GM12878 (cell line): Measurements from ENCODE around the gene NRIP3.

Experiments
- CREB1 ChIP-seq: IDR thresholded peaks from 2 replicates; pipeline ENCODE4 v1.6.1; 2012; ENCODE audit warnings: low read depth, mild to moderate bottlenecking, inconsistent platforms
- CTCF ChIP-seq, 3 experiments: IDR thresholded peaks in 2 of 3; conservative IDR thresholded peaks in 1 of 3; 2 replicates each; pipeline ENCODE4 v1.5.1; 2011; ENCODE audit warnings: low read depth in 3 of 3, low read length in 3 of 3, mild to moderate bottlenecking in 3 of 3, control low read depth in 2 of 3, moderate library complexity in 2 of 3, inconsistent platforms in 1 of 3, mixed read lengths in 1 of 3; ENCODE audit not compliant: control insufficient read depth in 2 of 3, insufficient read depth in 1 of 3; ENCODE audit errors: extremely low read depth in 1 of 3
- POLR2A ChIP-seq: IDR thresholded peaks from 2 replicates; pipeline ENCODE4 v1.6.1; 2011; ENCODE audit warnings: low read depth, mild to moderate bottlenecking, low read length
- SREBF2 ChIP-seq: IDR thresholded peaks from 2 replicates; pipeline ENCODE4 v1.6.1; 2012; ENCODE audit warnings: mild to moderate bottlenecking, low read length
- YY1 ChIP-seq: IDR thresholded peaks from 2 replicates; pipeline ENCODE4 v1.6.1; 2011; ENCODE audit warnings: low read depth, mild to moderate bottlenecking, low read length
- ZBED1 ChIP-seq: IDR thresholded peaks from 2 replicates; pipeline ENCODE4 v1.6.1; 2016; ENCODE audit warnings: borderline replicate concordance

DNA sequence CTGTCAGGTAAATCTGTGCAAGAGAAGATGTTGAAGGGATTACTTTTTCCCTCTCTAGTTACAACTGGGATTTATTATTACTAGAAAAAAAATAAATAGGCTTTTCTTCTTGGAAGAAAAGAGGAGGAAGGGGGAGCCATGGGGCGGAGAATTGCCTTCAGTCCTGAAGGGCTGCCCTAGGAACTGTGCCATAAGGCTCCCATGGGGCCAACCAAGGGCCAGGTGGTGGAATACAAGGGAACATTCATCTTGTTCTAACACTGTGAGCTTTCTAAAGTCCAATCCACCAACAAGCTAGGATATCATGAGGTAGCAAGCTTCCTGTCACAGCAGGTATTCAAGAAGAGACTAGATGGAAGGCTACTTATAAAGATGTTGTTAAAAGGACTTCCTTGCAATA lies 24.8 kb upstream of the NRIP3 start:
- no peak for TF ChIP-seq POLR2A
- TF ChIP-seq SREBF2, result no peak
- TF ChIP-seq CREB1, result no peak
- TF ChIP-seq ZBED1, result no peak
- TF ChIP-seq CTCF (IDR thresholded peaks at IDR 0.05 in 2 of 3, conservative IDR thresholded peaks at IDR 0.05 in 1 of 3; ENCODE audit: control insufficient read depth in 2 of 3, extremely low read depth in 1 of 3, insufficient read depth in 1 of 3, low read depth in 3 of 3, low read length in 3 of 3), result no peak
- no peak for TF ChIP-seq YY1
